Lung microvascular endothelial cell (primary cell): ENCODE data around the gene SLC22A3. TPM values are rescaled to one million over a fixed set of nuclear protein-coding genes. Genes with fewer than 3 reads are reported as not detected.

ENCODE experiments used
- DNase-seq, 2 donors: peaks; one replicate each; pipeline versions ENCODE4 v3.0.0 to v3.0.0-alpha.2; 2010; ENCODE audit warnings: low read depth in 2 of 2
- total RNA-seq: library from RNA; depleted of rRNA; stranded (reverse); fragments of >200 nt; gene quantifications from 2 replicates; pipeline ENCODE4 v1.2.1, GENCODE V29; 2014

The SLC22A3 gene
- total RNA-seq, 1 donor from 2014 or later = not detected

GRCh38 chr6:160333841-160334240, 14.3 kb upstream of the SLC22A3 start:
- no peak for DNase-seq

GRCh38 chr6:160336200-160336599, 12.0 kb upstream of the SLC22A3 start:
- no peak for DNase-seq

GRCh38 chr6:160337301-160337700, 10.9 kb upstream of the SLC22A3 start:
- DNase-seq = no peak

DNA sequence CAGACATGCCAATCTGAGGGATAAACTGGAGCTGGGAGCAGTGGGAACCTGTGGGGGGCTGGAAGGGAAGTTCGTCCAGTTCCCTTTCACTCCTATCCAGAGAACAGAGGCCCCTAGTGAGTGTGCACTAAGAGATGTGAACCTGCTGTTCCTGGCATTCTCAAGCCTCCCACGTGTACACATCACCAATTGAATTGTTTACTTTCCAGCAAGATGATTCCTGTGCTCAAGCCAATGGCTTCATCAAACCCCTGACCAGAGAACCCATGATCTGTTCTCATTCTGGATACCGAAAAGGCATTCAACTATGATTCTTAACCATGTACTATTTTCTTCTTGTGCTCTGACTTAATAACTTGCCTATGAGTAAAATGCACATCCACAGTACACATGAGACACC, 10.2 kb upstream of the SLC22A3 start:
- no peak for DNase-seq

GRCh38 chr6:160343144-160343543, 5.0 kb upstream of the SLC22A3 start:
- no peak for DNase-seq

DNA sequence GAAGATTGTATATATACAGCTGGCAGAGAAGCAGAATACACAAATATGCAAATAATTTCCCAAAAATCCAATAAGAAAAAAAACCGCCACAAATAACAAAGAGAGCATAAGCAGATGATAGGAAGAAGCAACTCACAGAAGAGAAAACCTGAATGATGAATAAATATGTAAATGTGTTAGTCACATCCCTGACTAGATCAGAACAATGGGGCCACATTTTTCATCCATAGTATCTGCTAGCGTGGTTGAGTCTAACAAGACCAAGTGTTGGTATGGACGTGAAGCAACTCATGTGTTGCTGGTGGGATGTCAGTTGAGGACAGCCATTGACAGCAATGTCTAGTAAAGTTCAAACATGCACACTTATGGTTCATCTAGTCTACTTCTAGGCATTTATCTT, 3.9 kb upstream of the SLC22A3 start:
- DNase-seq = no peak

- DNase-seq = no peak
Observed at GRCh38 chr6:160347259-160348222, 637 bp upstream of the SLC22A3 start.

DNA sequence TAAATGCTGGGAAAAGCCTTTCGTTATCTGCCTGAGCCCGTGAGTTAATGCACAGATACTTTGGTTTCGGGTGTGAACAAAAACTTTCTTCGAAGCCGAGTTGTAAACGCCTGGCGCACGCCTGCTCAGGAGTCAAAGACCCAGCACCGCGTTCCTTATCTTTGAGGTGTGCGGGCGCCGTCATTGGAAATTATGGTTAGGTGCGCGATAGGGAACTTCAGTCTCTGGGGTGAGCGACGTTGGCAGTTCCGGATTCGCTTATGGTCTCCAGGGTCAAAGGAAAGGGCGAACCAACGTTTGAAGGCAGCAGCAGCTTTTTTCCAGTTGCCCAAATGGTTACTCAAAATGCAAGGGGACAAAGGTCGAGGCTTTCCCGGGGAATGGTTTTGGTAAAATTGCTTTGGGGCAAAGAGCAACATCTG, 853 bp downstream of the SLC22A3 start:
- DNase-seq = no peak

DNA sequence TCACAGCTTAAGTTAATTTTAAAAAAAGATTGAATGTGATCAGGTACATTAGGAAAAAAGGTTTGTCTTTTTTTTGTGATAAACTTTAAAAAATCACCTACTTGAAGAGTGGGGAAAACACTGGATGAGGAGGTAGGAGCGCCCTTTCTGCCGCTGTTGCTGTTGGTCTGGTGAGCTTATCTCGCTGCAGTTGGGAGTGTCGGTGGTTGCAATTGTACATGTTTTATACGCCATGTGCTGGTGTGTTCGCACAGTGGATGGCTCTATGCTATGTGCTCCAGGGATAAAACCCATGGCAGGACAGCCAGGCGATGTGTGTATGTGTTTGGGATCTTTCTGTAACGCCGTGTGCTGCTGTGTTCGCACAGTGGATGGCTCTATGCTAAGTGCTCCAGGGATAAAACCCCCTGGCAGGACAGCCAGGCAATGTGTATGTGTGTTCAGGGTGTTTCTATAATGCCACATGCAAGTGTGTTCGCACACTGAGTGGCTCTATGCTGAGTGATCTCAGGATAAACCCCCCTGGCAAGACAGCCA, 1.7 kb downstream of the SLC22A3 start:
- DNase-seq = no peak

DNA sequence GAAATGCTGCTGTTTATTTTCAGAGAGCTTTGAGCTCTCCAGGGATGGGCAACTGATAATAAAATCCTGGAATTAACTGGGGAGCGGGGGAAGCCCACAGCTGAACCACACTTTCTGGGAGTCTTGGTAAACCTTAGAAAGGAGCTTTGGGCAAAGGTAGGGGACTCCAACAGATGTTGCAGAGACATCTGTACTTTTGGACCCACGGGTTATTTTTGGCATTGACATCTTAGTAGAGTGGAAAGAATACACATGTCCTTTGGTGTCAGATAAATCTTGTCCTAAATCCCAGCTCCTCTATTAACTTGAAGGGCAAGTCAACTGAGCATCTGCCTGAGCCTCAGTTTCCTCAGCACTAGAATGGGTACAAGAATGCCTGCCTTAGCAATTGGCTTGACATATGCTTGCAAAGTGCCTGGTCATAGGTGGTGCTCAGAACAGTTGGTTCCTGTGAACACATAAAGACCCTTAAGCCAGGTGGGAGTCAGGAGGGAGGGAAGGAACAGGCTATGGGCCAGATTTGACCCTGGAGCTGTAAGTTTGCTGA, 5.8 kb downstream of the SLC22A3 start:
- no peak for DNase-seq

GRCh38 chr6:160355001-160355400, 6.8 kb downstream of the SLC22A3 start:
- DNase-seq = peak in 1 of 2 donors; percentile 81

- no peak for DNase-seq
Observed at GRCh38 chr6:160356074-160356744, 8.0 kb downstream of the SLC22A3 start.

- no peak for DNase-seq
Observed at GRCh38 chr6:160357088-160357487, 8.9 kb downstream of the SLC22A3 start.

GRCh38 chr6:160358225-160359119, 10.3 kb downstream of the SLC22A3 start:
- no peak for DNase-seq

GRCh38 chr6:160360955-160361354, 12.8 kb downstream of the SLC22A3 start:
- DNase-seq = no peak

DNA sequence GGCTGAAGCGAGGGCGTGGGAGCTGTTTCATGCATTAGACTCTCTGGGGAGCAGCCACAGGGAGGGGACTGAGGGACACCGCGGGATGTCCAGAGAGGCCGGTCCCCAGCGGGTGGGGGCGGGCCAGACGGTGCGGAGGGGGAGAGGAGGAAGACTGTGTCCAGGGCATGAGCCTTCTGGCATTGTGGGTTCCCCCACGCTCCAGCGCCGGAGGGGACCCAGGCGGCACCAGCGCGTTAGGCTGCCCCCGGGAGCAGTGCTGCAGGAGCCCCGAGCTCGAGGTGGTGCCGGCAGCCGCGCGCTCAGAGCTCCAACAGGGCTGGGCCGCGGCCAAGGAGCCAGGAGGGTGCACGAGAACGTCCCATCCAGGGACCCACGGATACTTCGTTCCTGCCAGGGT, 14.4 kb downstream of the SLC22A3 start:
- no peak for DNase-seq

GRCh38 chr6:160363016-160363996, 15.1 kb downstream of the SLC22A3 start:
- no peak for DNase-seq

DNA sequence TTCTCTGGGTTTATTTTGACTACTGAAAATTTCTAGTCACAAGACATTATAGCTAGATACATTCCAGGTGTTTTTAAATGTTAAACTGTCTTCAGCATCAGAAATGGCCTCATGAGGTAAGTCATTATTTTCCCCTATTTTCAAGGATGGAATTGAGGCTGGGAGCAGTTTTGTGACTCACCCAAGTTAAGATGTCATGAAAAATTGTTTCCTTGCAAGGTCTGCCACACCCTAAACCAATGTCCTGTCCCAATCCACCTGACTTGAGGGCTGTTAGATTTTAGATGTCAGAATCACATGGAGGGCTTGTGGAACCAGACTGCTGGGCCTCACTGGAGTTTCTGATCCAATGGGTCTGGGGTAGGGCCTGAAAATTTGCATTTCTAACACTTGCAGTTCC, 16.9 kb downstream of the SLC22A3 start:
- no peak for DNase-seq

DNA sequence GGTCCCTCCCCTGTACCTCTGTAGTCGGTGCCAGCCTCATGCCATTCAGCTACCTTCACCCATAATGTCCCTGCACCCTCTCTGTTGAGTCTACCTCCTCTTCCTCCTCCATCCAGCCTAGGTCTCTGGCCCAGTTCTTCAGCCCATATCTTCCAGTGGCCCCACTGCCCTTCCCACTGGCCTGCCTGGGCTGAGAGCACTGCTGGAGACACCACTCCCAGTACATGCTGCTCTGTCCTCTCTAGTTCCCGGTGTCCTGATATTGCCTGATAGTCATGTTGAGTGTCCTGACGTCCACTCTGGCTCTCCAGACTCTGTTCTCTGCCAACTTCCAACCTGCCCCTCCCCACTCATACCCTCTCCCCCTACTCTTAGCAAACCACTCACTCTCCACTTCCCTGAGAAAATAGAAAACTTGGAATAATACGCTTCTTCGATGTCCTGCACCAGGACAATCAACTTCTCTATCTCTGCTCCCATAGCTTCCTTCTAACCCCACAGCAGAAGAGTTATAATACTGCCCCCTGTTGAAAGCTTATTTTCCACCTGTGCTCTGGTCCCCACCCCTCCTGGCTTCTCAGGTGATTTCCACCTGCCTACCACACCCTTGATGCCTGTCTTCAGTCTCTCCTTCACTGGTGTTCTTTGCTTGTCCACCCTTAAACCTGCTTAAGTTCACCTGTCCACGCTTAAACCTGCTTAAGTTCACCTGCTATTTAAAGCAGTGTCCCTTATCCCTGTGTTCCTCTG, 19.8 kb downstream of the SLC22A3 start:
- DNase-seq = no peak
